ENCODE measurements around the gene KRT34. TPM values are rescaled to one million over a fixed set of nuclear protein-coding genes. Genes with fewer than 3 reads are reported as not detected.

The KRT34 gene
- total RNA-seq, 1 donor, result 11.2 TPM

DNA sequence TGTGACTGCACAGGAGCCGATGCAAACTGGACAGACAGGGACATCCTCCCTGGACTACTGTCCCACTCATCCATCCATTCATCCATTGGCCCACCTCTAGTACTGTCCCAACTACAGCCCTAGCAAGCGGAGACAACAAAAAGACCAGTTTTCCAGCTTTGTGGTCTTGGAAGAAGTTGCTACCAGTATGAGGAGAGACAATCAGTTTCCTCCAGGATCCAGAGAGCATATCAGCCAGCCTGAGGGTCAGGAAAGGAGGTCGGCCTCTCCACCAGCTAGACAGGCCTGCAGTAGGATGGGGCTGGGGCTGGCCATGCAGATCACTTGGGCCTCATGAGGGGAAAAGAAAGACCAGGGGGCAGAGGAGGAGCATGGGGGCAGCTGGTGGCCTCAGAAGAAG lies 48.3 kb downstream of the KRT34 start:
- Histone ChIP-seq H2AFZ (ENCODE audit: low read length) (no peak overlapping the region), H3K79me2 (ENCODE audit: insufficient read depth, low read length) (no peaks in the 10 kb centered on the region), H3K4me3 (ENCODE audit: insufficient read depth, low read length) (no peak overlapping the region), H3K4me1 (ENCODE audit: insufficient read depth, low read length) (no peaks in the 10 kb centered on the region), H3K27ac (ENCODE audit: low read depth, low read length) (no peak overlapping the region), H3K4me2 (ENCODE audit: insufficient read depth, low read length) (no peak overlapping the region), H3K27me3 (ENCODE audit: insufficient read depth, low read length) (no peaks in the 10 kb centered on the region), H4K20me1 (ENCODE audit: insufficient read depth, low read length) (no peaks in the 10 kb centered on the region), H3K36me3 (ENCODE audit: insufficient read depth, low read length) (no peaks in the 10 kb centered on the region), H3K9me3 (ENCODE audit: low read depth, low read length) (no peaks in the 10 kb centered on the region)
- DNase-seq (ENCODE audit: insufficient read length, low spot score, missing footprints), result no peak
- no peak for TF ChIP-seq CTCF (IDR thresholded peaks at IDR 0.05; ENCODE audit: extremely low read depth, low read depth, low read length)

DNA sequence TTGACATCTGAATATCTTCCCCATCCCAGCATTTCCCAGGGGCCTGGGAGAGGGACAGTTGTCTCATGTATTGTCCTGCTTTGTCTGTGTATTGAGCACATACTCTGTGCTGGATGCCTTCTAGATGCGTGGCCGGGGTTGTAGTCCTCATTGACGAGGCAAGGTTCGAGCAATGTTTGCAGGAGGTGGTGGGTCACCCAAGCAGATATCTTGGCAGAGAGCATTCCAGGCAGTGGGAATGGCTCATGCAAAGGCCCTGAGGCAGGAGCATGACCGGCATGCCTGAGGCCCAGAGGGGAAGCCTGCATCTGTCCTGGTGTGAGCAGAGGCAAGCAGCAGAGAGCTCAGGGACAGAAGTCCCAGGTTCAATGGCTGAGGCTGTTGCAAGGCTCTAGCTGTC lies 49.0 kb downstream of the KRT34 start:
- no peak for DNase-seq (ENCODE audit: insufficient read length, low spot score, missing footprints)
- Histone ChIP-seq H3K27ac (ENCODE audit: low read depth, low read length) (no peak overlapping the region), H3K79me2 (ENCODE audit: insufficient read depth, low read length) (no peaks in the 10 kb centered on the region), H3K4me3 (ENCODE audit: insufficient read depth, low read length) (no peak overlapping the region), H3K4me2 (ENCODE audit: insufficient read depth, low read length) (no peak overlapping the region), H3K36me3 (ENCODE audit: insufficient read depth, low read length) (no peaks in the 10 kb centered on the region), H3K9me3 (ENCODE audit: low read depth, low read length) (no peaks in the 10 kb centered on the region), H3K4me1 (ENCODE audit: insufficient read depth, low read length) (no peaks in the 10 kb centered on the region), H3K27me3 (ENCODE audit: insufficient read depth, low read length) (no peaks in the 10 kb centered on the region), H4K20me1 (ENCODE audit: insufficient read depth, low read length) (no peaks in the 10 kb centered on the region), H2AFZ (ENCODE audit: low read length) (no peak overlapping the region)
- TF ChIP-seq CTCF (IDR thresholded peaks at IDR 0.05; ENCODE audit: extremely low read depth, low read depth, low read length), result no peak

DNA sequence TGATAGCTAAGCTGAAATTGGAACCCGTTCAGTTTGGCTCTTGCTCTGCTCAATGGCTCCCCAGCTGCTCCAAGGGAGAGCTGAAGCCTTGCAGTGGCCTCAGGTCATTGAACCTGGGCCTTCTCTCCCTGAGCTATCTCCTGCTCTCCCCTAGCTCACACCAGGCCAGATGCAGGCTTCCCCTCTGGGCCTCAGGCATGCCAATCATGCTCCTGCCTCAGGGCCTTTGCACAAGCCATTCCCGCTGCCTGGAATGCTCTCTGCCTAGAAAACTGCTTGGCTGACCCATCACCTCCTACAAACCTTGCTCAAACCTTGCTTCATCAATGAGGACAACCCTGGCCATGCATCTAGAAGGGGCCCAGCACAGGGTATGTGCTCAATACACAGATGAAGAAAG lies 49.9 kb downstream of the KRT34 start:
- H2AFZ ChIP-seq (ENCODE audit: low read length), result no peak overlapping the region
- no peak for TF ChIP-seq CTCF (IDR thresholded peaks at IDR 0.05; ENCODE audit: extremely low read depth, low read depth, low read length)
- no peaks in the 10 kb centered on the region for H3K79me2 ChIP-seq (ENCODE audit: insufficient read depth, low read length)
- no peaks in the 10 kb centered on the region for H3K4me1 ChIP-seq (ENCODE audit: insufficient read depth, low read length)
- H4K20me1 ChIP-seq (ENCODE audit: insufficient read depth, low read length), result no peaks in the 10 kb centered on the region
- no peak overlapping the region for H3K27ac ChIP-seq (ENCODE audit: low read depth, low read length)
- DNase-seq (ENCODE audit: insufficient read length, low spot score, missing footprints), result no peak
- no peaks in the 10 kb centered on the region for H3K9me3 ChIP-seq (ENCODE audit: low read depth, low read length)
- H3K4me2 ChIP-seq (ENCODE audit: insufficient read depth, low read length), result no peak overlapping the region
- no peaks in the 10 kb centered on the region for H3K27me3 ChIP-seq (ENCODE audit: insufficient read depth, low read length)
- H3K36me3 ChIP-seq (ENCODE audit: insufficient read depth, low read length), result no peaks in the 10 kb centered on the region
- H3K4me3 ChIP-seq (ENCODE audit: insufficient read depth, low read length), result no peak overlapping the region

DNA sequence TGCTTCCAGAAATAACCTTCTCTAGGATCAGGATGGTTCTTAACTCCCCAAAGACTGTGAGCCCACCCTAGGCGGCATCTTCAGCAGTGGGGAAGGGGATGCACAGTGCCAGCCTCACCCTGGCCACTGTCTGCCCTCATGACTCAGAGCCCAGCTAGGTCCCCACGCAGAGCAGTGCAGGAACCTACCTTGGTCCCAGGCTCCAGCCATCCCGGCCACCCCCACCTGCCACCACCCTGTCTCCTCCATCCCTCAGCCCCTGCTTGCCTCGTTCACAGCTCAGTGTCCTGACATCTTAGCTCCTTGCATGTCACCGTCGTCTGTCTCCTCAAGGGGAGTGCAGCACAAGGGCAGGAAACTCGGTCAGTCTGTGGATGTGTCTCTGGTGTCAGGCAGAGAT lies 50.5 kb downstream of the KRT34 start:
- Histone ChIP-seq H3K36me3 (ENCODE audit: insufficient read depth, low read length) (no peaks in the 10 kb centered on the region), H3K9me3 (ENCODE audit: low read depth, low read length) (no peaks in the 10 kb centered on the region), H3K4me2 (ENCODE audit: insufficient read depth, low read length) (no peak overlapping the region), H3K4me3 (ENCODE audit: insufficient read depth, low read length) (no peak overlapping the region), H3K79me2 (ENCODE audit: insufficient read depth, low read length) (no peaks in the 10 kb centered on the region), H3K4me1 (ENCODE audit: insufficient read depth, low read length) (no peaks in the 10 kb centered on the region), H2AFZ (ENCODE audit: low read length) (no peak overlapping the region), H3K27ac (ENCODE audit: low read depth, low read length) (no peak overlapping the region), H3K27me3 (ENCODE audit: insufficient read depth, low read length) (no peaks in the 10 kb centered on the region), H4K20me1 (ENCODE audit: insufficient read depth, low read length) (no peaks in the 10 kb centered on the region)
- DNase-seq (ENCODE audit: insufficient read length, low spot score, missing footprints), result no peak
- TF ChIP-seq CTCF (IDR thresholded peaks at IDR 0.05; ENCODE audit: extremely low read depth, low read depth, low read length), result no peak

Measured in osteoblast (primary cell).